Measurements from ENCODE around the gene PKD2L1.

DNA sequence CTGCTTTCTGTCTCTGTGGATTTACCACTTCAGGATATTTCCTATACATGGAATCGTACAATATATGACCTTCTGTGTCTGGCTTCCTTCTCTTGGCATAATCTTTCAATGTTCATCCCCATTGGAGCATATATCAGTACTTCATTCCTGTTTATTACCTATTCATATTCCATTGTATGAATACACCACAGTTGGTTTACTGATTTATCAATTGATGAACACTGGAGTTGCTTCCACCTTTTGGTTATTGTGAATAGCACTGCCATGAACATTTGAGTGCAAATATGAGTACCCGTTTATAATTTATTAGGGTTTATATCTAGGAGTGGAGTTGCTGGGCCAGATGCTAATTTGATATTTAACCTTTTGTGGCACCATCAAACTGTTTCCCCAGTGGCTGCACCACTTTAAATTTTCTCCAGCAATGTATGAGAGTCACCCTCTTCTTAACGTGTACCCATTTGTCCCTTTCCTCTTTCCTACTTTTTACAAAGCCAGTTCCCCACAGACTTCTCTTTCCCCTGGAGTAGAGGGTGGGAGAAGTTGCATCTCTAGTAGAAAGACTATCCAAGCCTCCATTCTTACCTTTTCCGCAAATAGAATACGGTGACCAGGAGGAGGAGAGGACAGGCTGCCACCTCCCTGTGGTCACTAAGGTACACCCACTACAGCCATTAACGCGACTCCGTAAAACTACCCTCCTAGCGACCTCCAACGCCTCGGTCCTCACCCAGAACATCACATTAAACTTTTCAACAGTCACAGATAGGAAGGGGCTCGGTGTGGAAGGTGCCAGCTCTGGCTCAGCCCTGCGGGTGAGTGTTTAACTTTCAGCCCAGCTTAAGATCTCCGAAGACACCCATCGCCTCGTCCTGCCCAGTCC lies 42.6 kb upstream of the PKD2L1 start:
- TF ChIP-seq YY1 (IDR thresholded peaks at IDR 0.05; ENCODE audit: low read depth, low read length) (0 out of 2 replicates have a peak, but pooled peaks have one; percentile 34), RNF2 (IDR thresholded peaks at IDR 0.05; ENCODE audit: borderline replicate concordance, low read depth, low read length, missing control alignments, poor library complexity, severe bottlenecking) (no peak), TAF1 (IDR thresholded peaks at IDR 0.05; ENCODE audit: low read depth, low read length) (no peak), KDM4A (IDR thresholded peaks at IDR 0.05; ENCODE audit: low read depth, low read length, severe bottlenecking) (no peak), KDM1A (IDR thresholded peaks at IDR 0.05; ENCODE audit: borderline replicate concordance, low read length) (no peak), EZH2 (IDR thresholded peaks at IDR 0.05; ENCODE audit: low read depth, low read length, severe bottlenecking) (no peak), POU5F1 (IDR thresholded peaks at IDR 0.05; ENCODE audit: low read depth, low read length) (no peak), CBX8 (IDR thresholded peaks at IDR 0.05; ENCODE audit: borderline replicate concordance, low read depth, low read length) (no peak), POLR2A (IDR thresholded peaks at IDR 0.05; ENCODE audit: control extremely low read depth in 1 of 2, low read depth in 2 of 2, low read length in 2 of 2) (no peak)
- TF ChIP-seq, protein P1, sequence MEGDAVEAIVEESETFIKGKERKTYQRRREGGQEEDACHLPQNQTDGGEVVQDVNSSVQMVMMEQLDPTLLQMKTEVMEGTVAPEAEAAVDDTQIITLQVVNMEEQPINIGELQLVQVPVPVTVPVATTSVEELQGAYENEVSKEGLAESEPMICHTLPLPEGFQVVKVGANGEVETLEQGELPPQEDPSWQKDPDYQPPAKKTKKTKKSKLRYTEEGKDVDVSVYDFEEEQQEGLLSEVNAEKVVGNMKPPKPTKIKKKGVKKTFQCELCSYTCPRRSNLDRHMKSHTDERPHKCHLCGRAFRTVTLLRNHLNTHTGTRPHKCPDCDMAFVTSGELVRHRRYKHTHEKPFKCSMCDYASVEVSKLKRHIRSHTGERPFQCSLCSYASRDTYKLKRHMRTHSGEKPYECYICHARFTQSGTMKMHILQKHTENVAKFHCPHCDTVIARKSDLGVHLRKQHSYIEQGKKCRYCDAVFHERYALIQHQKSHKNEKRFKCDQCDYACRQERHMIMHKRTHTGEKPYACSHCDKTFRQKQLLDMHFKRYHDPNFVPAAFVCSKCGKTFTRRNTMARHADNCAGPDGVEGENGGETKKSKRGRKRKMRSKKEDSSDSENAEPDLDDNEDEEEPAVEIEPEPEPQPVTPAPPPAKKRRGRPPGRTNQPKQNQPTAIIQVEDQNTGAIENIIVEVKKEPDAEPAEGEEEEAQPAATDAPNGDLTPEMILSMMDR (IDR thresholded peaks at IDR 0.05; ENCODE audit: control extremely low read depth in 1 of 3, insufficient read depth in 1 of 3, low read depth in 1 of 3, low read length in 3 of 3), result no peak
- TF ChIP-seq, protein P2, sequence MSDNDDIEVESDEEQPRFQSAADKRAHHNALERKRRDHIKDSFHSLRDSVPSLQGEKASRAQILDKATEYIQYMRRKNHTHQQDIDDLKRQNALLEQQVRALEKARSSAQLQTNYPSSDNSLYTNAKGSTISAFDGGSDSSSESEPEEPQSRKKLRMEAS (IDR thresholded peaks at IDR 0.05), result no peak

All from H1 (cell line).